WTC11 (cell line): ENCODE measurements around the gene MYL4. TPM values are rescaled to one million over a fixed set of nuclear protein-coding genes. Genes with fewer than 3 reads are reported as not detected.

ENCODE experiments used
- ATAC-seq: fragments of 200-7000 bp; cut with Tn5 transposase; 2 replicates; pipeline ENCODE4 v1.10.0; 2021; ENCODE audit warnings: mild to moderate bottlenecking, moderate library complexity
- CTCF ChIA-PET: fragments of 300-600 bp; sonication (Branson Sonifier 250); formaldehyde crosslinking; loops from one replicate; lab custom pipeline; 2021; ENCODE audit warnings: antibody characterized with exemption; lab: Charles Lee
- POLR2A ChIA-PET: fragments of 350-600 bp; sonication (Branson Sonifier 250); formaldehyde crosslinking; loops from one replicate; lab custom pipeline; 2021; ENCODE audit warnings: antibody characterized with exemption; lab: Charles Lee
- DNase-seq: peaks from one replicate; pipeline ENCODE4 v3.0.0; 2021; ENCODE audit warnings: low spot score
- H3K27ac Mint-ChIP-seq: 2 replicates; pipeline ENCODE4 v1.8.0; 2021; ENCODE audit warnings: mixed read lengths
- H3K27me3 Mint-ChIP-seq: 2 replicates; pipeline ENCODE4 v1.8.0; 2021; ENCODE audit warnings: low read depth, mild to moderate bottlenecking, moderate library complexity, mixed read lengths
- H3K36me3 Mint-ChIP-seq: 2 replicates; pipeline ENCODE4 v1.8.0; 2021; ENCODE audit warnings: mixed read lengths
- H3K4me1 Mint-ChIP-seq: 2 replicates; pipeline ENCODE4 v1.8.0; 2022; ENCODE audit warnings: mixed read lengths
- H3K4me3 Mint-ChIP-seq: 2 replicates; pipeline ENCODE4 v1.8.0; 2021; ENCODE audit warnings: mild to moderate bottlenecking, moderate library complexity, mixed read lengths
- H3K9me3 Mint-ChIP-seq: 2 replicates; pipeline ENCODE4 v1.8.0; 2021; ENCODE audit warnings: mixed read lengths
- CREM ChIP-seq: sonication (generic); formaldehyde crosslinking; IDR thresholded peaks from 2 replicates; pipeline ENCODE4 v1.8.1; 2022; ENCODE audit warnings: mild to moderate bottlenecking, missing genetic modification reagents, moderate library complexity
- FOXJ3 ChIP-seq: sonication (generic); formaldehyde crosslinking; IDR thresholded peaks from 2 replicates; pipeline ENCODE4 v1.9.0; 2021; ENCODE audit warnings: missing genetic modification reagents, mild to moderate bottlenecking, borderline replicate concordance
- SP1 ChIP-seq: sonication (generic); formaldehyde crosslinking; conservative IDR thresholded peaks from 2 replicates; pipeline ENCODE4 v1.8.1; 2022; ENCODE audit warnings: missing genetic modification reagents
- ZNF423 ChIP-seq: fragments of 250-450 bp; sonication (Bioruptor Pico); IDR thresholded peaks from 2 replicates; pipeline ENCODE4 v2.1.2; 2022; ENCODE audit warnings: mild to moderate bottlenecking, moderate library complexity
- total RNA-seq: library from RNA; stranded (reverse); gene quantifications from 3 replicates; pipeline ENCODE4 v1.2.3, GENCODE V29; 2021
- TF ChIP-seq, protein P1 (sequence below): fragments of 250-450 bp; sonication (Bioruptor Pico); IDR thresholded peaks from 2 replicates; pipeline ENCODE4 v1.9.0; 2021; ENCODE audit warnings: mild to moderate bottlenecking
- TF ChIP-seq, protein P2 (sequence below): sonication (generic); formaldehyde crosslinking; IDR thresholded peaks from 2 replicates; pipeline ENCODE4 v1.8.1; 2023; ENCODE audit warnings: mild to moderate bottlenecking, missing genetic modification reagents, moderate library complexity
- TF ChIP-seq, protein P3 (sequence below): sonication (generic); formaldehyde crosslinking; conservative IDR thresholded peaks from 2 replicates; pipeline ENCODE4 v1.8.1; 2022; ENCODE audit warnings: mild to moderate bottlenecking, missing genetic modification reagents
- TF ChIP-seq, protein P4 (sequence below): sonication (generic); formaldehyde crosslinking; IDR thresholded peaks from 2 replicates; pipeline ENCODE4 v1.8.1; 2023; ENCODE audit warnings: mild to moderate bottlenecking, missing genetic modification reagents, borderline replicate concordance
- TF ChIP-seq, protein P5 (sequence below): sonication (generic); formaldehyde crosslinking; IDR thresholded peaks from 2 replicates; pipeline ENCODE4 v1.8.0; 2023; ENCODE audit warnings: missing genetic modification reagents, mild to moderate bottlenecking, borderline replicate concordance
- TF ChIP-seq, protein P6 (sequence below): sonication (generic); formaldehyde crosslinking; IDR thresholded peaks from 2 replicates; pipeline ENCODE4 v1.8.0; 2022; ENCODE audit warnings: mild to moderate bottlenecking, missing genetic modification reagents

Gene MYL4
- total RNA-seq, 1 experiment from 2014 or later = 0.50 TPM

DNA sequence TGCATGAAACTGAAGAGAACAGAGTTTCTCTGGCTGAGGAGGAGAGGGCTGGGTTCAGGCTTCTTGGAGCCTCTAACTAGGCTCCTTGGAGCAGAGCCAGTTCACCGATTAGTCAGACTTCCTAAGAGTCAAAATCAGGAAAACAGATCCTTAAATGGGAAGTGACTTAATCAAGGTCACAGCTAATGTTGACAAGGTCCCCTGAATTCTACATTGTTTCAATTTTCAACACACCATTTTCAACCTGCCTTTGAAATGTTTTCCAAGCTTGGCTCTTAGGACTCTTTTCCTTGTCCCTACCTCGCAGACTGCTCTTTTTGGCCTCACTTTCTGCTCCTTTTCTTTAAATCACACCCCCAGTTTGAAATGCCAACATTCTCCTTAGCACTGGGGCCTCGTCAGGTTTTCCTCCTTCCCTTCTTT, 16.3 kb downstream of the MYL4 start (continued):
- TF ChIP-seq, protein P1, sequence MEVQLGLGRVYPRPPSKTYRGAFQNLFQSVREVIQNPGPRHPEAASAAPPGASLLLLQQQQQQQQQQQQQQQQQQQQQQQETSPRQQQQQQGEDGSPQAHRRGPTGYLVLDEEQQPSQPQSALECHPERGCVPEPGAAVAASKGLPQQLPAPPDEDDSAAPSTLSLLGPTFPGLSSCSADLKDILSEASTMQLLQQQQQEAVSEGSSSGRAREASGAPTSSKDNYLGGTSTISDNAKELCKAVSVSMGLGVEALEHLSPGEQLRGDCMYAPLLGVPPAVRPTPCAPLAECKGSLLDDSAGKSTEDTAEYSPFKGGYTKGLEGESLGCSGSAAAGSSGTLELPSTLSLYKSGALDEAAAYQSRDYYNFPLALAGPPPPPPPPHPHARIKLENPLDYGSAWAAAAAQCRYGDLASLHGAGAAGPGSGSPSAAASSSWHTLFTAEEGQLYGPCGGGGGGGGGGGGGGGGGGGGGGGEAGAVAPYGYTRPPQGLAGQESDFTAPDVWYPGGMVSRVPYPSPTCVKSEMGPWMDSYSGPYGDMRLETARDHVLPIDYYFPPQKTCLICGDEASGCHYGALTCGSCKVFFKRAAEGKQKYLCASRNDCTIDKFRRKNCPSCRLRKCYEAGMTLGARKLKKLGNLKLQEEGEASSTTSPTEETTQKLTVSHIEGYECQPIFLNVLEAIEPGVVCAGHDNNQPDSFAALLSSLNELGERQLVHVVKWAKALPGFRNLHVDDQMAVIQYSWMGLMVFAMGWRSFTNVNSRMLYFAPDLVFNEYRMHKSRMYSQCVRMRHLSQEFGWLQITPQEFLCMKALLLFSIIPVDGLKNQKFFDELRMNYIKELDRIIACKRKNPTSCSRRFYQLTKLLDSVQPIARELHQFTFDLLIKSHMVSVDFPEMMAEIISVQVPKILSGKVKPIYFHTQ (CRISPR knock-in tag) = no peak

DNA sequence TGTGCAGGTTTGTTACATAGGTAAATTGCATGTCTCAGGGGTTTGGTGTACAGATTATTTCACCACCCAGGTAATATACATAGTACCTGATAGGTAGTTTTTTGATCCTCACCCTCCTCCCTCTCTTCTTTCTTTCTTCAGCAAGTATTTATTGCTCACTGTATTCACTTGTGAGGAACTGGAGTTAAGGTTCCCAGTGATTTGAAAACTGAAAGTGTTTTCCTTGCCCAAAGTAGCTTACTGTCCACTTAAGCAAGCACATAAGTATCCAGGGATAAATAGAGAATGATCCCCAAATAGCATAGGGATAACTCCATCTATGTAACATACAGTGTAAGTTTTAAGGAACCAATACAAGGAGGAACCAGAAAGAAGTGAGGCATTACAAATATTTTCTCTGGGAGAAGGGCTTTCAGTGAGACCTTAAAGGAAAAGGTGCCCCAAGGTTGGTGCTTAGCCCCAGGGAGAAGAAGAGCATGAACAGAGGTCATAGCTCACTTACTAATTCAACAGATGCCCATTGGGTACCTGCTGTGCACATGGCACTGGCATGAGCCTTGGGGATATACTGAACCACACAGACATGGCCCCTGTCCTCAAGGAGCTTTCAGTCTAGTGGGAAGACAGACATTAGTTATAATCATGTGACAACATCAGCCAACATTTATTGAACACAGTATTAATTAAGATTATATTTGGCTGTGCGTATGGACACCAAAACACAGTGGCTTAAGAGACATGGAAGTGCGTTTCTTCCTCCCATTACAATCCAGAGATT, 17.0 kb downstream of the MYL4 start:
- POLR2A ChIA-PET = no interaction called here
- Mint-ChIP-seq H3K9me3 (peaks cover 19% of the 10 kb centered on the region), H3K4me1 (peaks cover 18% of the 10 kb centered on the region), H3K27me3 (peaks cover 53% of the 10 kb centered on the region), H3K4me3 (no peak overlapping the region), H3K27ac (no peak overlapping the region), H3K36me3 (peaks cover 13% of the 10 kb centered on the region)
- DNase-seq = no peak
- ATAC-seq = no peak
- TF ChIP-seq, protein P2, sequence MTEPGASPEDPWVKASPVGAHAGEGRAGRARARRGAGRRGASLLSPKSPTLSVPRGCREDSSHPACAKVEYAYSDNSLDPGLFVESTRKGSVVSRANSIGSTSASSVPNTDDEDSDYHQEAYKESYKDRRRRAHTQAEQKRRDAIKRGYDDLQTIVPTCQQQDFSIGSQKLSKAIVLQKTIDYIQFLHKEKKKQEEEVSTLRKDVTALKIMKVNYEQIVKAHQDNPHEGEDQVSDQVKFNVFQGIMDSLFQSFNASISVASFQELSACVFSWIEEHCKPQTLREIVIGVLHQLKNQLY (CRISPR knock-in tag) = no peak
- no peak for TF ChIP-seq CREM
- TF ChIP-seq, protein P3, sequence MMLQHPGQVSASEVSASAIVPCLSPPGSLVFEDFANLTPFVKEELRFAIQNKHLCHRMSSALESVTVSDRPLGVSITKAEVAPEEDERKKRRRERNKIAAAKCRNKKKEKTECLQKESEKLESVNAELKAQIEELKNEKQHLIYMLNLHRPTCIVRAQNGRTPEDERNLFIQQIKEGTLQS (CRISPR knock-in tag) = no peak
- no peak for TF ChIP-seq SP1 (CRISPR knock-in tag)
- TF ChIP-seq, protein P4, sequence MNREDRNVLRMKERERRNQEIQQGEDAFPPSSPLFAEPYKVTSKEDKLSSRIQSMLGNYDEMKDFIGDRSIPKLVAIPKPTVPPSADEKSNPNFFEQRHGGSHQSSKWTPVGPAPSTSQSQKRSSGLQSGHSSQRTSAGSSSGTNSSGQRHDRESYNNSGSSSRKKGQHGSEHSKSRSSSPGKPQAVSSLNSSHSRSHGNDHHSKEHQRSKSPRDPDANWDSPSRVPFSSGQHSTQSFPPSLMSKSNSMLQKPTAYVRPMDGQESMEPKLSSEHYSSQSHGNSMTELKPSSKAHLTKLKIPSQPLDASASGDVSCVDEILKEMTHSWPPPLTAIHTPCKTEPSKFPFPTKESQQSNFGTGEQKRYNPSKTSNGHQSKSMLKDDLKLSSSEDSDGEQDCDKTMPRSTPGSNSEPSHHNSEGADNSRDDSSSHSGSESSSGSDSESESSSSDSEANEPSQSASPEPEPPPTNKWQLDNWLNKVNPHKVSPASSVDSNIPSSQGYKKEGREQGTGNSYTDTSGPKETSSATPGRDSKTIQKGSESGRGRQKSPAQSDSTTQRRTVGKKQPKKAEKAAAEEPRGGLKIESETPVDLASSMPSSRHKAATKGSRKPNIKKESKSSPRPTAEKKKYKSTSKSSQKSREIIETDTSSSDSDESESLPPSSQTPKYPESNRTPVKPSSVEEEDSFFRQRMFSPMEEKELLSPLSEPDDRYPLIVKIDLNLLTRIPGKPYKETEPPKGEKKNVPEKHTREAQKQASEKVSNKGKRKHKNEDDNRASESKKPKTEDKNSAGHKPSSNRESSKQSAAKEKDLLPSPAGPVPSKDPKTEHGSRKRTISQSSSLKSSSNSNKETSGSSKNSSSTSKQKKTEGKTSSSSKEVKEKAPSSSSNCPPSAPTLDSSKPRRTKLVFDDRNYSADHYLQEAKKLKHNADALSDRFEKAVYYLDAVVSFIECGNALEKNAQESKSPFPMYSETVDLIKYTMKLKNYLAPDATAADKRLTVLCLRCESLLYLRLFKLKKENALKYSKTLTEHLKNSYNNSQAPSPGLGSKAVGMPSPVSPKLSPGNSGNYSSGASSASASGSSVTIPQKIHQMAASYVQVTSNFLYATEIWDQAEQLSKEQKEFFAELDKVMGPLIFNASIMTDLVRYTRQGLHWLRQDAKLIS (CRISPR knock-in tag) = no peak
- no peak for TF ChIP-seq ZNF423
- no peak for TF ChIP-seq FOXJ3 (CRISPR knock-in tag)
- TF ChIP-seq, protein P5, sequence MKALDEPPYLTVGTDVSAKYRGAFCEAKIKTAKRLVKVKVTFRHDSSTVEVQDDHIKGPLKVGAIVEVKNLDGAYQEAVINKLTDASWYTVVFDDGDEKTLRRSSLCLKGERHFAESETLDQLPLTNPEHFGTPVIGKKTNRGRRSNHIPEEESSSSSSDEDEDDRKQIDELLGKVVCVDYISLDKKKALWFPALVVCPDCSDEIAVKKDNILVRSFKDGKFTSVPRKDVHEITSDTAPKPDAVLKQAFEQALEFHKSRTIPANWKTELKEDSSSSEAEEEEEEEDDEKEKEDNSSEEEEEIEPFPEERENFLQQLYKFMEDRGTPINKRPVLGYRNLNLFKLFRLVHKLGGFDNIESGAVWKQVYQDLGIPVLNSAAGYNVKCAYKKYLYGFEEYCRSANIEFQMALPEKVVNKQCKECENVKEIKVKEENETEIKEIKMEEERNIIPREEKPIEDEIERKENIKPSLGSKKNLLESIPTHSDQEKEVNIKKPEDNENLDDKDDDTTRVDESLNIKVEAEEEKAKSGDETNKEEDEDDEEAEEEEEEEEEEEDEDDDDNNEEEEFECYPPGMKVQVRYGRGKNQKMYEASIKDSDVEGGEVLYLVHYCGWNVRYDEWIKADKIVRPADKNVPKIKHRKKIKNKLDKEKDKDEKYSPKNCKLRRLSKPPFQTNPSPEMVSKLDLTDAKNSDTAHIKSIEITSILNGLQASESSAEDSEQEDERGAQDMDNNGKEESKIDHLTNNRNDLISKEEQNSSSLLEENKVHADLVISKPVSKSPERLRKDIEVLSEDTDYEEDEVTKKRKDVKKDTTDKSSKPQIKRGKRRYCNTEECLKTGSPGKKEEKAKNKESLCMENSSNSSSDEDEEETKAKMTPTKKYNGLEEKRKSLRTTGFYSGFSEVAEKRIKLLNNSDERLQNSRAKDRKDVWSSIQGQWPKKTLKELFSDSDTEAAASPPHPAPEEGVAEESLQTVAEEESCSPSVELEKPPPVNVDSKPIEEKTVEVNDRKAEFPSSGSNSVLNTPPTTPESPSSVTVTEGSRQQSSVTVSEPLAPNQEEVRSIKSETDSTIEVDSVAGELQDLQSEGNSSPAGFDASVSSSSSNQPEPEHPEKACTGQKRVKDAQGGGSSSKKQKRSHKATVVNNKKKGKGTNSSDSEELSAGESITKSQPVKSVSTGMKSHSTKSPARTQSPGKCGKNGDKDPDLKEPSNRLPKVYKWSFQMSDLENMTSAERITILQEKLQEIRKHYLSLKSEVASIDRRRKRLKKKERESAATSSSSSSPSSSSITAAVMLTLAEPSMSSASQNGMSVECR (CRISPR knock-in tag) = no peak
- TF ChIP-seq, protein P6, sequence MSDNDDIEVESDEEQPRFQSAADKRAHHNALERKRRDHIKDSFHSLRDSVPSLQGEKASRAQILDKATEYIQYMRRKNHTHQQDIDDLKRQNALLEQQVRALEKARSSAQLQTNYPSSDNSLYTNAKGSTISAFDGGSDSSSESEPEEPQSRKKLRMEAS = no peak
- CTCF ChIA-PET = no interaction called here
